ENCODE results near the gene PCSK2.

The PCSK2 gene

GRCh38 chr20:17446171-17446570 lies 219.3 kb downstream of the PCSK2 start:
- no peak for DNase-seq

- DNase-seq = no peak
These were observed 221.2 kb downstream of the PCSK2 start for GRCh38 chr20:17448071-17448470.

DNA sequence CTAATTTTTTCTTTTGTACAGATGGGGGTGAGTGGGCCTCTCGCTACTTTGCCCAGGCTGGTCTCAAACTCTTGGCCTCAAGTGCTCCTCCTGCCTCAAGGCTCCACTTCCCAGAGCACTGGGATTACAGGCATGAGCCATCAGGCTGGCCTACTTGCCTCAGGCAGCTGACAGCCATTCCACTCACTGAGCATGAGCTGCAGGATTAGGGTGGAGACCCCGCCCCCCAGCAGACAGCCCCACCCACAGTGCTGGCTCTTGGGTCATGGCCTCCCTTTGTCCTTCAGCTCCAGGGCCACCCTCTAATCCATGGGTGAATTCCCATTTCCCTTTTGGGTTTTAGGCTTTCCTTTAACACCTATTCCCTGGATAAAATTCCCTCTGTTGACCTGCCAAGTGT lies 222.2 kb downstream of the PCSK2 start:
- DNase-seq = no peak

GRCh38 chr20:17452441-17452840 lies 225.6 kb downstream of the PCSK2 start:
- DNase-seq = no peak

GRCh38 chr20:17453592-17453991 lies 226.8 kb downstream of the PCSK2 start:
- DNase-seq = no peak

GRCh38 chr20:17456279-17456678 lies 229.4 kb downstream of the PCSK2 start:
- DNase-seq = no peak

- no peak for DNase-seq
These were observed 230.2 kb downstream of the PCSK2 start for GRCh38 chr20:17457079-17457478.

DNA sequence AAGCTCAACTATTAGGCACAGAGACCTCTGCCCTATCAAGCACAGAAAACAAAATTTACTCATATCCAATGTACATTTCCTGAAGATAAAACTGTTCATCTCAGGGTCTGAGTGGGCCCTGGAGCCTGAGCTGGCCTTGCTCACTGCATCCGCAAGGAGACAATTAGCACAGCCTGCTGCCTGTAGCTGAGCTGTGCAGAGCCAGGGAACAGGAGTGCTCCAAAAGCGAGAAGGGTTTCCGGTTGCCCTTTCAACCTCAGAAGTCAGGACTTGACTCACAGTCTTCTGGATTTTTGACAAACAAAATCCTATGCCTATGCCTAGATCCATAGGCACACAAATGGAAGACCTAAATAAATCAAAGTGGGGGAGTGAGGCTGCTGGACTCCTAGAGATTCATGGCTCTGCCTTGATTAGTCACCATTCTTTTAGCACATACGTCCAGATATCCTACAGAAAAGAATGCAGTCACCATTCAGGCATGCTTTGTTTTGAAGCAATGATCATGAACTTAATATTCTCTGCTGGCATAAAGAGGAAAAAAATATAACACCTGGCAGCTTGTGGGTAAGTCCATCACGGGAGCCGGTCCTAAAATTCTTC lies 230.8 kb downstream of the PCSK2 start:
- no peak for DNase-seq

- DNase-seq = no peak
These were observed 233.3 kb downstream of the PCSK2 start for GRCh38 chr20:17460119-17460518.

DNA sequence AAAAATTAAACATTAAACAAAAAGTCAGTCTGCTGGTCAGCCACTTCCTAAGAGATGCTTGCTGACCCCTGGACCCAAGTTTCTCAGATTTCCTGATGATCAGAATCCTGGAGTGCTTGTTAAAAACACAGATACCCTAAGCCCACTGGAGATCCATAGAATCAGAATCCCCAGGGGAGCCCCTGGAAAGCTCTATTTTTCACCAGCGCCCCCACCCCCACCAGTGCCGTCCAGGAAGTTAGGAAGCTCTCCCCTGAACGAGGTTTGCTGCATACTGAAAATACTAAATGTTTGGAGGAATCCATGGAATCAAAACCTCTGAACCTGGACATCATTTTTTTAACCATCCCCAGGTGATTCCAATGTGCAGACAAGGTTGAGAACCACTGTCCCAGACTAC lies 235.1 kb downstream of the PCSK2 start:
- DNase-seq = no peak

DNA sequence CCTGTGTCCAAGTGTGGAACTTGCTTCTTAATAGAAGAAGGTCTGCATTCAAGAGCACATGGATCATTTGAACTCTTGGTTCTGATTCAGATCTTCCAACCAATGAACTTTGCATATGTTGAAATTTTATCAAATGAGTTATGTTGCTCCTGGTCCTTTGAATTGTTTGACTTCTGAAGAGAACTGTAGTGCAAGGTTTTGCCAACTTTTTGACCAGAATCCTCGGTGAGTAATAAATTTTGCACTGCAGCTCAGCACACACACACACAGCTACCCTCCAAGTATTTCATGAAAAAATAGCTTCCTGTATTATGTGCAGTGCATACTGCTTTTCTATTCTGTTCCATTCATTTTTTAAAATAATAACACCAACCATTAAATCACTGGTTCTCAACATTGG lies 236.9 kb downstream of the PCSK2 start:
- DNase-seq = no peak

- DNase-seq = no peak
These were observed 238.4 kb downstream of the PCSK2 start for GRCh38 chr20:17465236-17465635.

GRCh38 chr20:17466641-17467040 lies 239.8 kb downstream of the PCSK2 start:
- no peak for DNase-seq

GRCh38 chr20:17467120-17467655 lies 240.3 kb downstream of the PCSK2 start:
- no peak for DNase-seq

- no peak for DNase-seq
These were observed 241.4 kb downstream of the PCSK2 start for GRCh38 chr20:17468073-17468840.

DNA sequence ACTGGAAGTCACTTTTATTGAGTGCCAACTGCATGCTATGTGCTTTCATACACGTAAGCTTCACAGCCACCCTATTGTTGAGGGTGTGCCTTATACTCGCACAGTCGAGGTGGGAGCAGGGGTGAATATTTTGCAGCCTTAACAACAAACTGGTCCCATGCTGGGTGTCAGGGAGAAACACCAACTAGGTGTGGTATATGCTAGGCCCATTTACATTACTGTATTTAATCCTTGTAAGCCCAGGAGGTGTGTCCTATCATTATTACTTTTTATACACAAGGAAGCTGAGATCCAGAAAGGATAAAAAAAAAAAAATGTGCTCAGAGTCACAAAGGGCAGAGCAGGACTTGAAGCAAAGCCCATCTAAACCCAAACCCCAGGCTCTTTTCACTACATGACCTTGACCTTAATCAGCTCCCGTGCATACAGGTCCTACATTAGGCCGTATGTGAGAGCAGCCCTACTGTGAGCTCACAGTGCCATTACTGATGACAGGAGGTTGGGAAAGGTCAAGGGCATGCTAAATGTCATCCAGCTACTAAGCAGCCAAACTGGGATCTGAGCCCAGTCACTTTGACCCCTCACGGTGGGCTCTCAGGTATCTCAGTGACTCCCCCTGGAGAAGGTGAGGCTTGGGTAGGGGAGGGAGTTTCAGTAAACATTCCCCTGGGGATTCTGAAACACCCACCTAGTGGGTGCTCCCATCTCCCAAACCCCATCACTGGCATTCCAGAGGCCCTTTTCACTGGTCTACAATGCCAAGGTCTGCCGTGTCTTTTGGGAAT lies 242.6 kb downstream of the PCSK2 start:
- no peak for DNase-seq

DNA sequence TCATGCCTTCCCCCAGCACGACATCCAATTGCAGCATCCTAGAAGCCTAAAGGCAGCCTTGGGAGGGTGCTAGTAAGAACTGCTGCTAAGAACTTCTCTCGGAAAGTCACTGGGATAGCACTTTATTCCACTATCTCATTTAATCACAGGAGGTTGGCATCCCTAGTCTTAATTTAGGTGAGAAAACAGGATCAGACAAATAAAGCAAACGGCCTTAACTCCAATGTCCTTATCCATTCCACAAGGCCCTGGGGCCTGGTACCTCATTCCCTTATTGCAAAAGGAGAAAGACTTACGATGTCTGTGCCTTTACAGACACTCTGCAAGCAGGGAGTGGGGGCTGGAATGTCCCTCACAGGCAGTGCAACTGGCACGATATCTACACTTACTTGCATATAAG lies 243.7 kb downstream of the PCSK2 start:
- no peak for DNase-seq

GRCh38 chr20:17470973-17471372 lies 244.1 kb downstream of the PCSK2 start:
- no peak for DNase-seq

DNA sequence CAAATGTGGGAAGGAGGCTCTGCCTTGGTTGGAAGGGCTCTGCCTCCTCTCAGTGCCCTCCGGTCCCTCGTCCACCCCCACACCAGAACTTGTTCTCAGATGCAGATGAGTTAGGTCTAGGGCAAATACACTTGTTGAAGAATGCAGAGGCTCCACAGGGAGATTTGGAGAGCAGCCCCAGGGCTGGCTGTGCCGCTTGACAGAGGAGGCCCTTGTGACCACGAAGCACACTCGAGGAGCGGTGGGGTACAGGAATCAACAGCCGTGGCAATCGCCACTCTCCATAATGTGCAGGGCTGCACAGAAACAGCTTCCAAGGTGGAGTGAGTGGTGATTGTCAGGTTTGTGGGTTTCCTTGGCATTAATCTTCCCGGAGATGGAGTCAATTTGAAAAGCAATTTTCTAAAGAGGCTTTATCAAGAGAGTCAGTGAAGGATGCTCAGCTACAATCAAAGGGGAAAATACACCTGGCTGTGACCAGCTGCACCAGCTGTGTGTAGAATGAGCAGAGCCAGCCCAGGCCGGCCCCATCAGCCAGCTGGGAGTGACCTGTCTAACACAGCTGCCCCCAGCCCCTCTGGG lies 244.9 kb downstream of the PCSK2 start:
- no peak for DNase-seq

- no peak for DNase-seq
These were observed 246.8 kb downstream of the PCSK2 start for GRCh38 chr20:17473659-17474058.

GRCh38 chr20:17479063-17479657 lies 252.3 kb downstream of the PCSK2 start:
- DNase-seq = no peak

- DNase-seq = no peak
These were observed 253.9 kb downstream of the PCSK2 start for GRCh38 chr20:17480696-17481095.

- DNase-seq = no peak
These were observed 254.8 kb downstream of the PCSK2 start for GRCh38 chr20:17481661-17482060.

Measured in C1 segment of cervical spinal cord (tissue), 14 donors.